Aorta (tissue), 5 donors: ENCODE results near the gene HIVEP3. TPM values are rescaled to one million over a fixed set of nuclear protein-coding genes. Genes with fewer than 3 reads are reported as not detected.
A peak's percentile ranks its signal among the peaks of the same experiment; 100 is the strongest.

Source experiments
- ATAC-seq: fragments of 200-7000 bp; cut with Tn5 transposase; one replicate; pipeline ENCODE4 v1.9.1; 2022; ENCODE audit warnings: moderate library complexity; ENCODE audit not compliant: low FRiP score
- DNase-seq, 2 donors: peaks; one replicate each; pipeline ENCODE4 v3.0.0-alpha.2; 2020
- H3K27ac ChIP-seq, 2 donors: one replicate each; pipeline ENCODE4 v1.5.1; 2013; ENCODE audit warnings: low read length in 2 of 2, mild to moderate bottlenecking in 2 of 2, moderate library complexity in 2 of 2, control low read depth in 1 of 2, inconsistent platforms in 1 of 2, low read depth in 1 of 2
- H3K27me3 ChIP-seq, 2 donors: one replicate each; pipeline ENCODE4 v1.6.1; 2013; ENCODE audit warnings: control low read depth in 1 of 2, low read length in 1 of 2, mild to moderate bottlenecking in 1 of 2, moderate library complexity in 1 of 2; ENCODE audit not compliant: insufficient read depth in 2 of 2, control insufficient read depth in 1 of 2
- H3K36me3 ChIP-seq, 2 donors: one replicate each; pipeline ENCODE4 v1.6.1; 2013; ENCODE audit warnings: control low read depth in 1 of 2, low read length in 1 of 2, mild to moderate bottlenecking in 1 of 2; ENCODE audit not compliant: insufficient read depth in 2 of 2, control insufficient read depth in 1 of 2
- H3K4me1 ChIP-seq, 2 donors: one replicate each; pipeline ENCODE4 v1.6.1; 2013; ENCODE audit warnings: low read length in 2 of 2, control low read depth in 1 of 2, mild to moderate bottlenecking in 1 of 2, moderate library complexity in 1 of 2; ENCODE audit not compliant: insufficient read depth in 2 of 2, control insufficient read depth in 1 of 2
- H3K4me3 ChIP-seq, 2 donors: one replicate each; pipeline ENCODE4 v1.5.1; 2013; ENCODE audit warnings: low read length in 2 of 2, control low read depth in 1 of 2, mild to moderate bottlenecking in 1 of 2
- H3K9me3 ChIP-seq: one replicate; pipeline ENCODE4 v1.6.1; 2013; ENCODE audit warnings: mild to moderate bottlenecking, low read length; ENCODE audit not compliant: control insufficient read depth
- WGBS, 2 donors: extraction: QIAGEN DNeasy Blood & Tissue Kit; methylation state at CpG; one replicate each; pipeline ENCODE4 v1.1.7; 2013; 5-methylcytosine and 5-hydroxymethylcytosine counted together
- intact Hi-C, 2 donors: fragments of 100-400 bp; cut with DNase I; formaldehyde crosslinking; loops; one replicate each; pipeline versions ENCODE4 v1.14.2 to v1.15.0; 2022
- polyA plus RNA-seq, 2 donors: library from polyadenylated mRNA; stranded (reverse); fragments of 200-250 nt; gene quantifications; one replicate each; pipeline ENCODE4 v1.2.3, GENCODE V29; 2013
- total RNA-seq, 2 donors: library from RNA; stranded (reverse); fragmentation: NEBNext Ultra II Directional; extraction: Animal tissue kit (Norgen Biotek cat#: 25700); gene quantifications; one replicate each; pipeline ENCODE4 v1.2.1, GENCODE V29; 2021
- donor health status: healthy with polysubstance abuse.
- donor health status: Bipolar disorder and iron deficiency.
- donor health status: DM: no; HTN: no; CAD: no.
- donor health status: DM: no; HTN: no; CAD: no.
- donor health status: DM: yes; HTN: yes; CAD: no.

Gene HIVEP3
- total and polyA plus RNA-seq, 4 donors = 1.6 to 6.3 (median 4.0) TPM

GRCh38 chr1:41807390-41807789 lies 111.3 kb downstream of the HIVEP3 start:
- Histone ChIP-seq H3K4me1 (peaks cover 0 to 2% of the 10 kb centered on the region in 2 donors), H3K9me3 (no peaks in the 10 kb centered on the region), H3K27me3 (no peaks in the 10 kb centered on the region), H3K36me3 (no peaks in the 10 kb centered on the region), H3K4me3 (no peak overlapping the region), H3K27ac (no peak overlapping the region)
- WGBS, 2 donors = 96% methylated on average over 6 of the region's 6 CpGs
- DNase-seq = no peak
- intact Hi-C loops = no loop called here
- no peak for ATAC-seq

- ATAC-seq = no peak
- DNase-seq = no peak
- Histone ChIP-seq H3K27ac (no peak overlapping the region), H3K36me3 (no peaks in the 10 kb centered on the region), H3K27me3 (no peaks in the 10 kb centered on the region), H3K4me3 (no peak overlapping the region), H3K9me3 (no peaks in the 10 kb centered on the region), H3K4me1 (peaks cover 0 to 2% of the 10 kb centered on the region in 2 donors)
- WGBS, 2 donors = 92 to 93% methylated on average over 17 of the region's 17 CpGs
- intact Hi-C loops = no loop called here
These were observed 112.1 kb downstream of the HIVEP3 start for GRCh38 chr1:41806472-41807155.

- intact Hi-C loops = no loop called here
- Histone ChIP-seq H3K36me3 (no peaks in the 10 kb centered on the region), H3K4me1 (peaks cover 0 to 2% of the 10 kb centered on the region in 2 donors), H3K9me3 (no peaks in the 10 kb centered on the region), H3K27me3 (no peaks in the 10 kb centered on the region), H3K4me3 (no peak overlapping the region), H3K27ac (no peak overlapping the region)
- DNase-seq (no peak), ATAC-seq (no peak)
- 95 to 98% methylated on average over 8 of the region's 8 CpGs for WGBS, 2 donors
These were observed 112.8 kb downstream of the HIVEP3 start for GRCh38 chr1:41805771-41806471.

- 78 to 83% methylated on average over 5 of the region's 5 CpGs for WGBS, 2 donors
- no peak for DNase-seq
- Histone ChIP-seq H3K27me3 (no peaks in the 10 kb centered on the region), H3K27ac (no peak overlapping the region), H3K36me3 (no peaks in the 10 kb centered on the region), H3K4me3 (no peak overlapping the region), H3K9me3 (no peaks in the 10 kb centered on the region), H3K4me1 (peaks cover 0 to 2% of the 10 kb centered on the region in 2 donors)
- intact Hi-C loops = no loop called here
- ATAC-seq = no peak
These were observed 114.5 kb downstream of the HIVEP3 start for GRCh38 chr1:41804176-41804575.

GRCh38 chr1:41803656-41804055 lies 115.1 kb downstream of the HIVEP3 start:
- peak; percentile 15 for ATAC-seq

GRCh38 chr1:41802532-41803501 lies 115.9 kb downstream of the HIVEP3 start:
- peak; percentile 75 for ATAC-seq
- peaks cover 0 to 2% of the 10 kb centered on the region in 2 donors for H3K4me1 ChIP-seq
- intact Hi-C loops = no loop called here
- H3K4me3 ChIP-seq = no peak overlapping the region
- peak in 1 of 2 donors; percentile 91 for DNase-seq
- WGBS, 2 donors = 34 to 42% methylated on average over 4 of the region's 4 CpGs
- H3K36me3 ChIP-seq = no peaks in the 10 kb centered on the region
- no peaks in the 10 kb centered on the region for H3K27me3 ChIP-seq
- no peak overlapping the region for H3K27ac ChIP-seq
- H3K9me3 ChIP-seq = no peaks in the 10 kb centered on the region

More at GRCh38 chr1:41803656-41804055, 115.1 kb downstream of the HIVEP3 start:
- intact Hi-C loops = no loop called here
- no peak overlapping the region for H3K27ac ChIP-seq
- no peaks in the 10 kb centered on the region for H3K36me3 ChIP-seq
- H3K9me3 ChIP-seq = no peaks in the 10 kb centered on the region
- no peak for DNase-seq
- no peaks in the 10 kb centered on the region for H3K27me3 ChIP-seq
- 73 to 75% methylated on average over 4 of the region's 4 CpGs for whole genome bisulfite sequencing, 2 donors
- no peak overlapping the region for H3K4me3 ChIP-seq
- peaks cover 0 to 2% of the 10 kb centered on the region in 2 donors for H3K4me1 ChIP-seq

GRCh38 chr1:41800311-41800829 lies 118.4 kb downstream of the HIVEP3 start:
- intact Hi-C loops = no loop called here
- no peaks in the 10 kb centered on the region for H3K36me3 ChIP-seq

GRCh38 chr1:41799723-41800122 lies 119.0 kb downstream of the HIVEP3 start:
- H3K9me3 ChIP-seq = no peaks in the 10 kb centered on the region
- DNase-seq (no peak), ATAC-seq (no peak)
- no peak overlapping the region for H3K27ac ChIP-seq
- H3K4me3 ChIP-seq = no peak overlapping the region
- H3K4me1 ChIP-seq = peaks cover 0 to 2% of the 10 kb centered on the region in 2 donors
- WGBS, 2 donors = 83 to 92% methylated on average over 2 of the region's 2 CpGs
- H3K27me3 ChIP-seq = no peaks in the 10 kb centered on the region
- no peaks in the 10 kb centered on the region for H3K36me3 ChIP-seq
- intact Hi-C loops = no loop called here

More at GRCh38 chr1:41800311-41800829, 118.4 kb downstream of the HIVEP3 start:
- H3K27ac ChIP-seq = no peak overlapping the region
- H3K27me3 ChIP-seq = no peaks in the 10 kb centered on the region
- peaks cover 0 to 2% of the 10 kb centered on the region in 2 donors for H3K4me1 ChIP-seq
- H3K4me3 ChIP-seq = no peak overlapping the region
- ATAC-seq (no peak), DNase-seq (peak in 1 of 2 donors; percentile 64)
- no peaks in the 10 kb centered on the region for H3K9me3 ChIP-seq
- WGBS, 2 donors = 40 to 42% methylated on average over 2 of the region's 2 CpGs
